ENCODE results near the gene CD200R1. TPM values are rescaled to one million over a fixed set of nuclear protein-coding genes. Genes with fewer than 3 reads are reported as not detected.

Gene CD200R1
- total RNA-seq, 4 donors from 2014 or later: 0.68 to 1.1 TPM; not detected in 2

DNA sequence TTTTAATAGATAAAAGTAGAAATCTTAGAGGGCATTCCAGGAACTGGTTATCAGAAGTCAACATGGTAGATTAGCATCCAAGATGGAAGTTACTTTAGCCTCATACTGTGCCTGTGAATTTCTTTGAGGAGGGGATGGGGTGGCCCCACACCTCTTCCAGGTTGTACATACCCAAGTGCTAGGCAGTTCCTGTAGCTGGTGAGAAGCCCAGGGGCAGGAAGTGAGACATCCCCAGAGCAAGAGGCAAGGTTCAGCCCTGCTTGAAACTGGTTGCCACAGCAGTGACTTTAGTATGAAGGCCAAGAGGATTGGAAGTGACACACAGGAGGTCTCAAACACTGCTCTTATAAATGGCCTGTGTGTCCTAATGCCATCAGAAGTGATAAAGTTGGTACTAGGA, 27.8 kb upstream of the CD200R1 start:
- in situ Hi-C loops (cut with MboI; ENCODE audit: low pct_ligation_motif_present in 1 of 4, low pct_unique_long_range_greater_than_20kb in 1 of 4, low sequenced_read_pairs in 3 of 4): no loop called here
- no peak overlapping the region for H3K4me3 ChIP-seq
- peak overlapping the region in 1 of 4 donors; percentile 13 for H3K27ac ChIP-seq
- H3K27me3 ChIP-seq: no peaks in the 10 kb centered on the region
- no peaks in the 10 kb centered on the region for H3K9me3 ChIP-seq
- DNase-seq: no peak
- no peak for TF ChIP-seq POLR2A (IDR thresholded peaks at IDR 0.05)
- no peak for TF ChIP-seq CTCF (IDR thresholded peaks at IDR 0.05)
- TF ChIP-seq EP300 (IDR thresholded peaks at IDR 0.05; ENCODE audit: low read depth): no peak
- H3K4me1 ChIP-seq: no peaks in the 10 kb centered on the region
- intact Hi-C loops (cut with DNase I; ENCODE audit: low total_unique reads): no loop called here
- H3K36me3 ChIP-seq: peaks cover 0 to 61% (median 13%) of the 10 kb centered on the region in 4 donors

GRCh38 chr3:113002037-113002436, 27.1 kb upstream of the CD200R1 start:
- no peaks in the 10 kb centered on the region for H3K9me3 ChIP-seq
- H3K27me3 ChIP-seq: no peaks in the 10 kb centered on the region
- H3K27ac ChIP-seq: peak overlapping the region in 1 of 4 donors; percentile 13
- in situ Hi-C loops (cut with MboI; ENCODE audit: low pct_ligation_motif_present in 1 of 4, low pct_unique_long_range_greater_than_20kb in 1 of 4, low sequenced_read_pairs in 3 of 4): no loop called here
- no peak for TF ChIP-seq POLR2A (IDR thresholded peaks at IDR 0.05)
- TF ChIP-seq EP300 (IDR thresholded peaks at IDR 0.05; ENCODE audit: low read depth): no peak
- TF ChIP-seq POLR2AphosphoS5 (IDR thresholded peaks at IDR 0.05): peak in 1 of 3 donors; percentile 18
- H3K4me1 ChIP-seq: no peaks in the 10 kb centered on the region
- intact Hi-C loops (cut with DNase I; ENCODE audit: low total_unique reads): no loop called here
- H3K36me3 ChIP-seq: peaks cover 0 to 59% (median 13%) of the 10 kb centered on the region in 4 donors
- H3K4me3 ChIP-seq: no peak overlapping the region
- DNase-seq: no peak

DNA sequence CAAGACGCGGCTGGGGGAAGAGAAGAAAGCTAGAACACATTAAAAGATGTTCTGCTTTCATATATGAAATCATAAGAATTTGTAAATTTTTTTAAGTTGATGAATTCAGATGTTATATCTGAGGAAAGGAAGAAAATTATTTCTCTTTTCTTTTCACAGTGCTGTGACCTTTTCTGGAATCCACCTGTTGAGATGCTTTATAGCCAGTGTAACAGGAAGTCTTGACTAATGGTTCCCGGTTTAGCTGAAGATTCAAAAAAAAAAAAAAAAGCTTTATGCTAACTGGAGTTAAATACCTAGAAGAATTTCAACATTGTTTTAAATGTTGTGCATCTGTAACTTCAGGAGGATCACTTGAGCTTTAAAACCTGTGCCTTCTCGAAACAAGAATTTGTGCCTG, 25.8 kb upstream of the CD200R1 start:
- WGBS, 2 donors (ENCODE audit: low coverage in 1 of 2): 74 to 77% methylated on average over 4 of the region's 4 CpGs
- TF ChIP-seq POLR2AphosphoS5 (IDR thresholded peaks at IDR 0.05) (no peak), POLR2A (IDR thresholded peaks at IDR 0.05) (no peak), EP300 (IDR thresholded peaks at IDR 0.05; ENCODE audit: low read depth) (no peak), CTCF (IDR thresholded peaks at IDR 0.05) (no peak)
- Histone ChIP-seq H3K9me3 (no peaks in the 10 kb centered on the region), H3K27ac (no peak overlapping the region), H3K36me3 (peaks cover 0 to 55% (median 11%) of the 10 kb centered on the region in 4 donors), H3K27me3 (no peaks in the 10 kb centered on the region), H3K4me3 (no peak overlapping the region), H3K4me1 (no peaks in the 10 kb centered on the region)
- no peak for DNase-seq
- intact Hi-C loops (cut with DNase I; ENCODE audit: low total_unique reads) (no loop called here), in situ Hi-C loops (cut with MboI; ENCODE audit: low pct_ligation_motif_present in 1 of 4, low pct_unique_long_range_greater_than_20kb in 1 of 4, low sequenced_read_pairs in 3 of 4) (no loop called here)

DNA sequence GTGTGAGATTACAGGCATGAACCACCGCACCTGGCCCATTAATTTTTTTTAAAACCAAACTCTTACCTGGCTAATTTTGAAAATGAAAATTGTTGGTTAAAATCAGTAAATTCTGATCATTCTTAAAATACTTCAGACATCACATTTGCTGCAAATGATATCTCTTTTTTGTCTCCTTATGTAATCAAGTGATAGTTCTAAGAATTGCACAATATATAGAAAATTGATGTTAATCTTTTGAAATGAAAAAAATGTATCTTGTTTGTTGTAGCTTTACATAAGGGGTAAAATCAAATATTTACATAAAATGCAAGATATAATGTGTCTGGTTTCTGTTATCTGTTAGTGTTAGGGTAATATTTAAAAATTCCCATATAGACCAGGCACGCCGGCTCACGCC, 20.9 kb upstream of the CD200R1 start:
- Histone ChIP-seq H3K27me3 (no peaks in the 10 kb centered on the region), H3K4me1 (peaks cover 7 to 22% (median 13%) of the 10 kb centered on the region in 4 donors), H3K4me3 (no peak overlapping the region), H3K27ac (no peak overlapping the region), H3K9me3 (no peaks in the 10 kb centered on the region), H3K36me3 (peaks cover 0 to 20% (median 4%) of the 10 kb centered on the region in 4 donors)
- DNase-seq: no peak
- TF ChIP-seq POLR2AphosphoS5 (IDR thresholded peaks at IDR 0.05) (no peak), CTCF (IDR thresholded peaks at IDR 0.05) (no peak), EP300 (IDR thresholded peaks at IDR 0.05; ENCODE audit: low read depth) (no peak), POLR2A (IDR thresholded peaks at IDR 0.05) (no peak)
- in situ Hi-C loops (cut with MboI; ENCODE audit: low pct_ligation_motif_present in 1 of 4, low pct_unique_long_range_greater_than_20kb in 1 of 4, low sequenced_read_pairs in 3 of 4): loop anchor here in 2 of 4 donors (25.0 kb wide), 3 partner anchors 358 to 883 kb away; partner anchors contain the start of genes ATG3 (in 1 of the 2), CCDC80 (in 1 of the 2) and SLC35A5 (in 1 of the 2)
- intact Hi-C loops (cut with DNase I; ENCODE audit: low total_unique reads): no loop called here
- 92 to 96% methylated on average over 4 of the region's 4 CpGs for WGBS, 2 donors (ENCODE audit: low coverage in 1 of 2)
